Caco-2 (cell line): Measurements from ENCODE around the gene RSU1. TPM values are rescaled to one million over a fixed set of nuclear protein-coding genes. Genes with fewer than 3 reads are reported as not detected.

Experiments
- BruUV-seq: library from RNA; stranded (reverse); fragments of 400-500 nt; replicated peaks from 2 replicates; lab custom pipeline; 2021; lab: Mats Ljungman, UMichigan
- CTCF ChIA-PET: fragments of 300-600 bp; sonication (Branson Sonifier 250); formaldehyde crosslinking; loops from one replicate; lab custom pipeline; 2022; ENCODE audit warnings: antibody characterized with exemption; lab: Charles Lee
- POLR2A ChIA-PET: fragments of 300-600 bp; sonication (Branson Sonifier 250); formaldehyde crosslinking; loops from one replicate; lab custom pipeline; 2022; ENCODE audit warnings: antibody characterized with exemption; lab: Charles Lee
- DNase-seq, 2 experiments: peaks; one replicate each; pipeline versions ENCODE4 v3.0.0 to v3.0.0-alpha.2; 2020 to 2022
- H3K27me3 ChIP-seq: replicated peaks from 2 replicates; pipeline ENCODE4 v1.6.0; 2011; ENCODE audit warnings: low read length; ENCODE audit not compliant: control insufficient read depth, insufficient read depth
- H3K36me3 ChIP-seq: 2 replicates; pipeline ENCODE4 v1.5.1; 2011; ENCODE audit warnings: low read length; ENCODE audit not compliant: control insufficient read depth, insufficient read depth
- H3K4me1 ChIP-seq: fragments of 250-450 bp; sonication (Bioruptor Pico); 2 replicates; pipeline ENCODE4 v1.5.1; 2020; ENCODE audit warnings: mild to moderate bottlenecking
- H3K4me3 ChIP-seq: 2 replicates; pipeline ENCODE4 v1.5.1; 2011; ENCODE audit warnings: low read depth, mild to moderate bottlenecking, control low read depth, low read length
- H3K9me3 ChIP-seq: fragments of 250-450 bp; sonication (Bioruptor Pico); 2 replicates; pipeline ENCODE4 v1.5.1; 2020; ENCODE audit warnings: mild to moderate bottlenecking, moderate library complexity
- H3K27ac Mint-ChIP-seq: one replicate; pipeline ENCODE4 v1.8.0; 2022; ENCODE audit warnings: mixed read lengths; ENCODE audit not compliant: unreplicated experiment
- H3K27me3 Mint-ChIP-seq: one replicate; pipeline ENCODE4 v1.8.0; 2022; ENCODE audit warnings: mixed read lengths; ENCODE audit not compliant: insufficient read depth, unreplicated experiment
- H3K36me3 Mint-ChIP-seq: one replicate; pipeline ENCODE4 v1.8.0; 2022; ENCODE audit warnings: mild to moderate bottlenecking, mixed read lengths; ENCODE audit not compliant: insufficient read depth, unreplicated experiment
- H3K4me1 Mint-ChIP-seq: one replicate; pipeline ENCODE4 v1.8.0; 2022; ENCODE audit warnings: low read depth, mixed read lengths; ENCODE audit not compliant: unreplicated experiment
- H3K4me3 Mint-ChIP-seq: one replicate; pipeline ENCODE4 v1.8.0; 2022; ENCODE audit warnings: mild to moderate bottlenecking, moderate library complexity, mixed read lengths; ENCODE audit not compliant: unreplicated experiment
- H3K9me3 Mint-ChIP-seq: one replicate; pipeline ENCODE4 v1.8.0; 2022; ENCODE audit warnings: mixed read lengths; ENCODE audit not compliant: unreplicated experiment
- intact Hi-C: fragments of 100-400 bp; cut with micrococcal nuclease; formaldehyde crosslinking; loops from one replicate; pipeline ENCODE4 v1.10.0; 2022; ENCODE audit not compliant: unreplicated experiment
- total RNA-seq: library from RNA; stranded (reverse); gene quantifications from 2 replicates; pipeline ENCODE4 v1.2.3, GENCODE V29; 2022
- TF ChIP-seq, protein P1 (sequence below), 2 experiments: fragments of 200-600 bp in 1 of 2; IDR thresholded peaks; 1 replicate in 1 of 2; 2 replicates in 1 of 2; pipeline versions ENCODE4 v1.5.1 to v1.8.0; 2011 to 2022; ENCODE audit warnings: antibody characterized with exemption in 1 of 2, control low read depth in 1 of 2, inconsistent platforms in 1 of 2, low read depth in 1 of 2, low read length in 1 of 2, mild to moderate bottlenecking in 1 of 2, moderate library complexity in 1 of 2; ENCODE audit not compliant: insufficient read depth in 1 of 2, severe bottlenecking in 1 of 2, unreplicated experiment in 1 of 2

RSU1 gene
- total RNA-seq, 1 experiment from 2014 or later = 62.0 TPM

- POLR2A ChIA-PET = no interaction called here
- no peaks in the 10 kb centered on the region for H3K4me1 ChIP-seq
- no peaks in the 10 kb centered on the region for H3K36me3 Mint-ChIP-seq
- BruUV-seq = no TSS peak
- no peaks in the 10 kb centered on the region for H3K36me3 ChIP-seq
- no peaks in the 10 kb centered on the region for H3K4me1 Mint-ChIP-seq
- no peak overlapping the region for H3K4me3 Mint-ChIP-seq
- H3K9me3 Mint-ChIP-seq = no peaks in the 10 kb centered on the region
- H3K4me3 ChIP-seq = no peak overlapping the region
- no peaks in the 10 kb centered on the region for H3K9me3 ChIP-seq
- H3K27ac Mint-ChIP-seq = no peak overlapping the region
- intact Hi-C loops = no loop called here
- peaks cover 14% of the 10 kb centered on the region for H3K27me3 Mint-ChIP-seq
- CTCF ChIA-PET = no interaction called here
- no peaks in the 10 kb centered on the region; the same call in 1 of the 2 replicates for H3K27me3 ChIP-seq
- no peak for DNase-seq
- TF ChIP-seq, protein P1, sequence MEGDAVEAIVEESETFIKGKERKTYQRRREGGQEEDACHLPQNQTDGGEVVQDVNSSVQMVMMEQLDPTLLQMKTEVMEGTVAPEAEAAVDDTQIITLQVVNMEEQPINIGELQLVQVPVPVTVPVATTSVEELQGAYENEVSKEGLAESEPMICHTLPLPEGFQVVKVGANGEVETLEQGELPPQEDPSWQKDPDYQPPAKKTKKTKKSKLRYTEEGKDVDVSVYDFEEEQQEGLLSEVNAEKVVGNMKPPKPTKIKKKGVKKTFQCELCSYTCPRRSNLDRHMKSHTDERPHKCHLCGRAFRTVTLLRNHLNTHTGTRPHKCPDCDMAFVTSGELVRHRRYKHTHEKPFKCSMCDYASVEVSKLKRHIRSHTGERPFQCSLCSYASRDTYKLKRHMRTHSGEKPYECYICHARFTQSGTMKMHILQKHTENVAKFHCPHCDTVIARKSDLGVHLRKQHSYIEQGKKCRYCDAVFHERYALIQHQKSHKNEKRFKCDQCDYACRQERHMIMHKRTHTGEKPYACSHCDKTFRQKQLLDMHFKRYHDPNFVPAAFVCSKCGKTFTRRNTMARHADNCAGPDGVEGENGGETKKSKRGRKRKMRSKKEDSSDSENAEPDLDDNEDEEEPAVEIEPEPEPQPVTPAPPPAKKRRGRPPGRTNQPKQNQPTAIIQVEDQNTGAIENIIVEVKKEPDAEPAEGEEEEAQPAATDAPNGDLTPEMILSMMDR (IDR thresholded peaks at IDR 0.05; ENCODE audit: insufficient read depth in 1 of 2, low read depth in 1 of 2, low read length in 1 of 2, severe bottlenecking in 1 of 2, unreplicated experiment in 1 of 2) = no peak
Observed at GRCh38 chr10:16848562-16849154, 31.4 kb upstream of the RSU1 start.

DNA sequence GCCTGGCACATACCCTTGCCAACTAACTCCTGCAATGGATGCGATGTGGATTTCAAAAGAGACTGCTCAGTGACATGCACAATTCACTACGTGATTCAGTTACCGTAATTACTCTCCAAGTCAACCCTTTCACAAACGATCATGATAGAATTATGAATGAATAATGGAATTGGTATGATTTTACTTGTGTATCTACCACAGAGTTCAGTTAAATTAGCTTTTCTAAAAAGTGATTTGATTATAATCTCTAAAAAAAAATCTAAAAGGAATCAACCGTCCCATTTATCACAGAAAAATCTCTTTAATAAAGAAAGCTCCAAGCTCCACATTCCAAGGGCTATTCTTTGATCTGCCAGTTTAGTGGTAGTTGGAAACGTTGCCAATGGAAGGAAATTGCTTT, 30.4 kb upstream of the RSU1 start:
- H3K27me3 ChIP-seq = no peaks in the 10 kb centered on the region; the same call in 1 of the 2 replicates
- H3K27me3 Mint-ChIP-seq = peaks cover 18% of the 10 kb centered on the region
- intact Hi-C loops = no loop called here
- ChIA-PET CTCF (no interaction called here), POLR2A (no interaction called here)
- no peaks in the 10 kb centered on the region for H3K4me1 ChIP-seq
- no peaks in the 10 kb centered on the region for H3K9me3 ChIP-seq
- BruUV-seq = no TSS peak
- no peaks in the 10 kb centered on the region for H3K36me3 Mint-ChIP-seq
- H3K4me3 ChIP-seq = no peak overlapping the region
- no peak overlapping the region for H3K27ac Mint-ChIP-seq
- H3K9me3 Mint-ChIP-seq = no peaks in the 10 kb centered on the region
- H3K4me3 Mint-ChIP-seq = no peak overlapping the region
- no peak for DNase-seq
- no peaks in the 10 kb centered on the region for H3K36me3 ChIP-seq
- TF ChIP-seq, protein P1 (IDR thresholded peaks at IDR 0.05; ENCODE audit: insufficient read depth in 1 of 2, low read depth in 1 of 2, low read length in 1 of 2, severe bottlenecking in 1 of 2, unreplicated experiment in 1 of 2) = no peak
- H3K4me1 Mint-ChIP-seq = no peaks in the 10 kb centered on the region

DNA sequence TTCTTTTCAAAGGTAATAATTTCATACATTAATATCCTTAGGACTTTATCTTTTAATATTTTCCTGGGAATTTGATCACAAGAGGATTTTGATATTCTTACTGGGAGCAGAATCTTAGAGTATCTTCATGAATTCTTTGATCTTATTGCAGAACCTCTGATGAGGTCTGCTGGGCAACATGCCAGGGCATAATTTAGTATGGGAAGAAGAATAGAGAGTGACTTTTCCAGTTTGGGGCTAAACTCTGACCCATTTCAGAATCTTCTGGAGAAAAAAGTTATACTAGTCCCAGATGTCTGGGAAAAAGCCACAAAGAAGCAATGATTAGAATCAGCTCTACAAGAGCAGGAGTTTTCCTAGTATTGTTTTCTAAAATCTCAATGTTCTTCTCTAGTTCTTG, 28.0 kb upstream of the RSU1 start:
- no peak for DNase-seq
- Histone ChIP-seq H3K9me3 (no peaks in the 10 kb centered on the region), H3K36me3 (no peaks in the 10 kb centered on the region), H3K4me1 (no peaks in the 10 kb centered on the region), H3K27me3 (no peaks in the 10 kb centered on the region; the same call in 1 of the 2 replicates), H3K4me3 (no peak overlapping the region)
- ChIA-PET CTCF (no interaction called here), POLR2A (no interaction called here)
- no TSS peak for BruUV-seq
- H3K27me3 Mint-ChIP-seq = peaks cover 20% of the 10 kb centered on the region
- H3K36me3 Mint-ChIP-seq = no peaks in the 10 kb centered on the region
- H3K27ac Mint-ChIP-seq = no peak overlapping the region
- no peaks in the 10 kb centered on the region for H3K9me3 Mint-ChIP-seq
- TF ChIP-seq, protein P1 (IDR thresholded peaks at IDR 0.05; ENCODE audit: insufficient read depth in 1 of 2, low read depth in 1 of 2, low read length in 1 of 2, severe bottlenecking in 1 of 2, unreplicated experiment in 1 of 2) = no peak
- intact Hi-C loops = no loop called here
- H3K4me1 Mint-ChIP-seq = no peaks in the 10 kb centered on the region
- H3K4me3 Mint-ChIP-seq = no peak overlapping the region
